EH (cell line): ENCODE data around the gene ZBED4.

Experiments
- DNase-seq: peaks from one replicate; pipeline ENCODE4 v3.0.0-alpha.2; 2015; ENCODE audit warnings: low read depth

ZBED4 gene

GRCh38 chr22:49825944-49826602 is 27.6 kb upstream of the ZBED4 start:
- DNase-seq = peak; percentile 58

DNA sequence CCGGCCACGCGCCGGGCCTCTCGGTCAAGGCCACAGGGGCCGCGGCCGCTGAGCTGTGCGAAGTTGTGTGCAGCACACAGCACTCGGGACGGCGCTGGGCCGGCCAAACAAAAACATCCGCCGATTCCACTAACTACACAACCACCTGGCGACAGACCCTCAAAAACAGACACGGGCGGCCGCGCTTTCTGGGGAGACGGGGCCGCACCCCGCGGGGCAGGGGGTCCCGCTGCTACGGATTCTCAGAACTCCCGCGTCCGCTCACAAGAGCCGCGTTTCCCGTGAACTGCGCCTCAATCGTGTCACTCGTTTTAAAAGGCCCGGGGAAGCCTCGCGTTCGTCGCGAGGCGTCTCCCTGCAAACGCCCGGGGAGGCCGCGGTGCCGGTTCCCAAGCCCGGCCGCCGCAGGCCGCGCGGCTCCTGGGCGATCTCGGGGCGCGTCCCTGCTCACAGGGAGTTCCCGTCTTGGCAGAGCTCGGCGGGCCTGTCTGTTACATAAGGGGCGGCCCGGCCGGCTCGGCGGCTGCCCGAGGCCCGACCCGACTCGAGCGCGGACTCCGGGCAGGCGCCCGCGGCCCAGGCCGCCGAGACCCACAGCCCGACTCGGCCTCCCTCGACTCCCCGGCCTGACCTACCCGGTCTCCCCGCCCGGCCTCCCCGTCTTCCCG is 26.9 kb upstream of the ZBED4 start:
- DNase-seq = peak; percentile 49

- DNase-seq = peak; percentile 27
These were observed 26.3 kb upstream of the ZBED4 start for GRCh38 chr22:49827271-49827852.

DNA sequence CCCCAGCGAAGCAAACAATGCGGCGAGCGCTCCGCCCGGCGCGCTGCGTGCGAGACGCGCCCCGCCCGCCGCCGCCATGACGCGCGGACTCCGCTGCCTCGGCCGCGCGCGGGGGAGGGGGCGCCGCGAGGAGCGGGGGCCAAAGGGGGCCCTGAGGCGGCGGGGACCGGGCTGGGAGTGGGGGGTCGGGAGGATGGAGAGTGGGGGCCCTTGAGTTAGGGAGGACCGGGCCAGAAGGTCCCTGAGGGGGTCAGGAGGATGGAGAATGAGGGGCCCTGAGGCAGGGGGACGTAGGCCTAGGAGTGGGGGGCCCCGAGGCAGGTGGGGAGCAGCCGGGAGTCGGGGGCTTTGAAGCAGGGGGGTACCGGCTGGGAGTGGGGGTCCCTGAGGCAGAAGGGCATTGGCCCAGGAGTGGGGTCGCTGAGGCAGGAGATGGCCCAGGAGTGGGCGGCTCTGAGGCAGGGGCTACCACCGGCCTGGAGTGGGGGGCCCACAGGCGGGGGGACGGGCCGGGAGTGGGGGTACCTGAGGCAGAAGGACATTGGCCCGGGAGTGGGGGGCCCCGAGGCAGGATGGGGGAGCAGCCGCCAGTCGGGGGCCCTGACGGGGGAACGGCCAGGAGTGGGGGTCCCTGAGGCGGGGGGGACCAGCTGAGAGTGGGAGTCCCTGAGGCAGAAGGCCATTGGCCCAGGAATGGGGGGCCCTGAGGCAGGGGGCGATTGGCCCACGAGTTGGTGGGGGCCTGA is 25.6 kb upstream of the ZBED4 start, which contains the start of gene BRD1:
Gene BRD1 (minus strand): TSS at position 21 of the 746 bp plus-strand sequence. CDS start 3,556 bp downstream, outside the sequence.
- peak; percentile 73 for DNase-seq

- no peak for DNase-seq
These were observed 25.1 kb upstream of the ZBED4 start for GRCh38 chr22:49828599-49828965.

DNA sequence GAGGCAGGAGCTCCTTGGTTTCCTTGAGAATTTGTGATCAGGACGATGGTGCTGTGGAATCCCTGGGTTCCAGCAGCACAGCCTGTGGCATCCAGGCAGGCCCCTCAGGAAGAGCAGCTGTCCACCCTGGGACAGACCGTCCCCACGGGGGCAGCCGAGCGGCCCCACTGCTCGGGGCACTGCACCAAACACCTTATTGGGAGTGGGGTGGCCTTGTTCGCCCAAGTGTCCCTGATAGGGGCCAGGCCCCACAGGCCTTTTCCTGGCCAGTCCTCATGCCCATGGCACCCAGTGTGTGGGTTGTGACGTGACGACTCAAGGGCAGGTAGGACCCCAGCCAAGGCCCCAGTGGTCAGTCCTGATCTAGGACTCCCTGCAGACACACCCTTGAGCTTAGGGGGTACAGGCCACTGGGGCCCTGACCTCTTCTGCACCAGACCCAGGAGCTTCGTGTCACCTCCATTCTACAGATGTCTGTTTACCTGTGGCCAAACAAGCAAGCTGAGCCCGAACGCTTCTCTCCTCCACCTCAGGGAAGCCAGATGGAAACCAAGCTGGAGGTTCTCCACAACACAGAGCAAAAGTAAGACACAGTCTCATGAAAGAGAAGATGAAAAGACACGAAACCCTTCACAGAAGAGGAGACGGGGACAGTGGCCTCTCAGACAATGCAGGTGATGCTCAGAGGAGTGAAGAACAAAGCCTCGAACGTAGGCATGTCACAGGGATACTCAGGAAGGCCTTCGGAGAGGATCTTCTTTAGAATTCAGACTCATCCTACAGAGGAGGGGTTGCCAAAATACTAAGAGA is 24.4 kb upstream of the ZBED4 start:
- no peak for DNase-seq

DNA sequence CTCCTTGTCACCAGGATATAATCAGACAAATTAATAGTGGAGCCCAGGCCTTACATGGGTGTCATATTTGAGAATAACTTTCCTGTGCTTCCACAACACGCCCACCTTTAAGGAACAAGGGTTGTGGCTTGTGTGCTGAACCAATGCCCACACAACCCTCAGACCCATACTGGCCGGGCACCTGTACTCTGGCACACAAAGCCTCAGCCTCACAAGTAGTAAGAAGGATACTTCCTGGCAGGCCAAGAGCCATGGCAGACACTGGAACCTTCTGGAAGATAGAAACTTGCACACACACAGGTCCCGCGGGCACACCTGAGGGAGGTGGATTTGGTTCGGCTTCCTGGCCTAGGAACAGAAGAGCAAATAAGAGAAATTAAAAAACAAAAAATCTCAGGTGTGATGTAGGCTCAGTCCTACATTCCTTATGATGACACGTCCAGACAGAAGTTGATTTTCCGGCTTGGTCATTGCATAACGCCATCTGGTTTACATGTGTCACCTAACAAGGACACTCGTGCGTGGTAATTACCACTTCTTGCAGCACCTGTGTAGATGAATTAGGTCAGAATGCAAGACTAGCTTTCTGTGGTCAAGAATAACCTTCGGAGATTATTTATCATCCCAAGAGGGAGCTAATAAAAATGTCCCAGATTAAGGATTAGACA is 20.2 kb upstream of the ZBED4 start:
- DNase-seq = no peak

DNA sequence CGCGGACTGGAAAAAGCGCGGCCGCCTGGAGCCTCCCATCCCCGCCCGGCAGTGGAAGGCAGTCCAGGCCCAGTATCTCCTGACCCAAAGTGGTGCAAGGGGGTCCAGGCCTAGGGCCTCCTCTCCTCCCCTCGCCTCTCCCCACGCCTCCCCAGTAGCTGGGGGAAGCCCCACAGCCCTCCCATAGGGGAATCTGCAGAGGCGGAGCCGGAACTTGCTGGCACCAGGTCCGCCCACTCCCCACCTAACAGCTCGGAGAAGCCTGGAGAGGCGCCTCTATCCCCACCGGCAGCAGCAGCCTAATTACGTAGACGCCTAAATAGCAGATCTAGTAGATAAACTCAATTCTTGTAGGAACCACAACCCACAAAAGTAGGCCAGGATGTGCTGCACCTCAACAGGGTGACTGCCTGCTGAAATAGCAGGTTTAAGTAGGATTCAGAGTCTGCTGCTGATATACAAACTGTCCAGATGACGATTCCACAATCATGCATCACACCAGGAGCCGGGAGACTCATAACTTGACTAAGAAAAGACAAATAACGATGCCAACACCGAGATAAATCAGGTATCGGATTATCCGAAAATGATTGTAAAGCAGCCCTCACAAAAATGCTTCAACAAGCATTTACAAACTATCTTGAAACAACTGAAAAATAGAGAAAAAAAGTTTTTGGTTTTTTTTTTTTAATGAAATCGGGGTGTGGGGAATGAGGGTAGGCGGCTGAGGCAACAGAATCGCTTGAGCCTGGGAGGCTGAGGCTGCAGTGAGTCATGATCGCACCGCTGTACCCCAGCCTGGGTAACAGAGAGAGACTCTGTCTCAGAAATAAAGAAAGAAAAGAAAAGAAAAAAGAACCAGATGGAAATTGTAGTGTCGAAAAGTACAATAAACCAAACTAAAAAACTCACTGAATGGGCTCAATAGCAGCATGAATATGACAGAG is 14.6 kb upstream of the ZBED4 start:
- DNase-seq = no peak

- no peak for DNase-seq
These were observed 8.4 kb upstream of the ZBED4 start for GRCh38 chr22:49845241-49845640.

- DNase-seq = no peak
These were observed 7.8 kb upstream of the ZBED4 start for GRCh38 chr22:49845666-49846459.

- DNase-seq = no peak
These were observed 5.6 kb upstream of the ZBED4 start for GRCh38 chr22:49847751-49848689.

- no peak for DNase-seq
These were observed 4.9 kb upstream of the ZBED4 start for GRCh38 chr22:49848690-49849160.

DNA sequence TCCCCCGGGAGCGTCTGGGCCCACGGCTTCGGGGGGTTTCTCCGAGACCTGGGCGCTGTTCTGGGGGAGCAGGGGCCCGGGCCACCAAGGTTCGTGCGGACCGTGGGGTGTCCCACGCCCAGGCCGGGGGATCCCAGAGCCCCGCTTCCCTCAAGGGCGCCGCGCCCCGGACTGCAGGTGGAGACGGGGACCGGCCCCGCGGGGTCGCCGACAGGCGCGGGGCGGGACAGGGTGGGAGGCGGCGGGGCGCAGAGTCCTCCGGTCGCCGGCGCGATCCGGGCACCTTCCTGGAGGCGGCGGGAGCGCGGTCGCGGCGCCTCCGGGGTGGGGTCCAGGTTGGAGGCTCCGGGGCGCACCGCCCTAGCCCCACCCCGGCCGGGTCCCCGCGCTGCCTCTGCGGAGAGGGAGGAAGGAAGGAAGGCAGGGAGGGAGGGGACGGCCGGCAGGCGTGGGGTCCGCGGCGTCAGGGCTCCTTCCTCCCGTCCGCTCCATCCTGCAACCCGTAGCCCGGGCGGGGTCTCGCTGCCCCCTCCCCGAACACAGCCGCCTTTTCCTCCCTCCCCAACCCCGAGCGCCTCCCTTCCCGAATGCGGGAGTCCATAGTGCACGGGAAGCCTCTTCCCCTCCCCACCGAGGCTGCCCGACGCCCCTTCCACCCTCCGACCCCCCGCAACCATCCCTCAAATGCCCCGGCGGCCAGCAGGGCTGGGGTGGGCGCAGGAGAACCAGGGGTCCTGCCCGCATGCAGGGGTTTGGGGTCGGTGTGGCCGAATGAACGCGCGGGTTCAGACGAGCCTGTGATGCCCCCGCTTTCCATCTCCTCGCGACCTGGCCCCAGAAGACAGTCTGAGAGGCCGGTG is 4.3 kb upstream of the ZBED4 start:
- DNase-seq = no peak

- DNase-seq = no peak
These were observed 3.4 kb upstream of the ZBED4 start for GRCh38 chr22:49850021-49850911.

DNA sequence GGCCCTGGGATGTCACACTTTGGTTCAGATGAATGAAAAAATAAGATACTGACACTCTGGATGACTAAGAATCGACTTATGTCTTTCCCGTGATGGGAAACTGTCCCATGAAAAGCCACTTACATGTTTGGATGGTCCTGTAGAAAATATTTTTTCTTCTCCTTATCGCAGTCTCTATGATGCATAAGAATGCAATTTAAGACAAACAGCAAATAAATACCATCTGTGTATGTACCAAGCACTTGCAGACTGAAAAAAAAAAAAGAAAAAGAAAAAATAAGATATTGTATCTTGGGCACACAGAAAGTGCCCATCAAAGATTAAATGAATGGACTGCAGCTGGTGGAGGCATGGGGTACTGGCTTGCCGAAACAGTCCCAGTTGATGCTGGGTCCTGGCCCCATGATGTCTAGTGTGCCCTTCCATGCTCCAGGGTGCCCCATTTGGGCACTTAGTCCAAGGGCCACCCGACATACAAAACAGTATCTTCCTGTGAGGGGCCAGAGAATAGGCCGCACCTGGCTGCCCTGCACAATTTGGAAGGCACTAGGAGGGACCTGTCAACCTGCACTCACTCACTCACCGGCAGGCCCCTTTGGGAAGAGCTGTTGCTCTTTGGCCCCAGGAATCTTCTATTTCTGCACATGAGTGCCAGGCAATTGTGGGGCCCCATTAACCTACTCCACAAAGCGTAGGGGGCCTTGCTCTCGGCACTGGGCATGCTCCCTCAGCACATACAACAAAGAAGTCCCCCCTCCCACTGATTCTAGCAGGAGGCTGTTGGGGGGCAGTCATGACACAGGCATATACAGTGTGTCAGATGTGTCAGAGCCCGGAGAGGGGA is 2.5 kb upstream of the ZBED4 start:
- DNase-seq = no peak
